IPS-18c (cell line): ENCODE data around the gene VIL1.

ENCODE experiments used
- H3K4me3 ChIP-seq: 2 replicates; pipeline ENCODE4 v1.7.0; 2013; ENCODE audit warnings: low read depth, mild to moderate bottlenecking, low read length, moderate library complexity; ENCODE audit not compliant: insufficient read depth
- H3K9me3 ChIP-seq: one replicate; pipeline ENCODE4 v1.6.1; 2013; ENCODE audit warnings: mild to moderate bottlenecking, low read length, moderate library complexity; ENCODE audit not compliant: control insufficient read depth, insufficient read depth

Gene VIL1

GRCh38 chr2:218456849-218457248 lies 37.9 kb downstream of the VIL1 start:
- Histone ChIP-seq H3K9me3 (no peaks in the 10 kb centered on the region), H3K4me3 (no peak overlapping the region)

- Histone ChIP-seq H3K9me3 (no peaks in the 10 kb centered on the region), H3K4me3 (no peak overlapping the region)
These were observed 39.7 kb downstream of the VIL1 start for GRCh38 chr2:218458598-218458997.

GRCh38 chr2:218465987-218466633 lies 47.2 kb downstream of the VIL1 start:
- Histone ChIP-seq H3K9me3 (no peaks in the 10 kb centered on the region), H3K4me3 (no peak overlapping the region)

GRCh38 chr2:218470448-218470847 lies 51.5 kb downstream of the VIL1 start:
- H3K9me3 ChIP-seq, result no peaks in the 10 kb centered on the region
- H3K4me3 ChIP-seq, result no peak overlapping the region

- Histone ChIP-seq H3K9me3 (no peaks in the 10 kb centered on the region), H3K4me3 (no peak overlapping the region)
These were observed 52.1 kb downstream of the VIL1 start for GRCh38 chr2:218471036-218471435.

GRCh38 chr2:218471982-218472381 lies 53.1 kb downstream of the VIL1 start:
- H3K4me3 ChIP-seq, result no peak overlapping the region

GRCh38 chr2:218472988-218473387 lies 54.1 kb downstream of the VIL1 start:
- no peaks in the 10 kb centered on the region for H3K9me3 ChIP-seq
- H3K4me3 ChIP-seq, result no peak overlapping the region

More at GRCh38 chr2:218471982-218472381, 53.1 kb downstream of the VIL1 start:
- H3K9me3 ChIP-seq, result no peaks in the 10 kb centered on the region

GRCh38 chr2:218474527-218474926 lies 55.6 kb downstream of the VIL1 start:
- no peak overlapping the region for H3K4me3 ChIP-seq
- no peaks in the 10 kb centered on the region for H3K9me3 ChIP-seq

GRCh38 chr2:218476676-218477075 lies 57.8 kb downstream of the VIL1 start:
- no peak overlapping the region for H3K4me3 ChIP-seq
- no peaks in the 10 kb centered on the region for H3K9me3 ChIP-seq

GRCh38 chr2:218477247-218477646 lies 58.3 kb downstream of the VIL1 start:
- H3K4me3 ChIP-seq, result no peak overlapping the region
- no peaks in the 10 kb centered on the region for H3K9me3 ChIP-seq

- no peaks in the 10 kb centered on the region for H3K9me3 ChIP-seq
- no peak overlapping the region for H3K4me3 ChIP-seq
These were observed 59.6 kb downstream of the VIL1 start for GRCh38 chr2:218478544-218478943.

- Histone ChIP-seq H3K4me3 (no peak overlapping the region), H3K9me3 (no peaks in the 10 kb centered on the region)
These were observed 60.7 kb downstream of the VIL1 start for GRCh38 chr2:218479595-218479994.

- Histone ChIP-seq H3K9me3 (no peaks in the 10 kb centered on the region), H3K4me3 (no peak overlapping the region)
These were observed 63.7 kb downstream of the VIL1 start for GRCh38 chr2:218482651-218483050.

GRCh38 chr2:218485986-218486667 lies 67.2 kb downstream of the VIL1 start:
- H3K9me3 ChIP-seq, result no peaks in the 10 kb centered on the region

GRCh38 chr2:218500501-218501060 lies 81.7 kb downstream of the VIL1 start:
- no peak overlapping the region for H3K4me3 ChIP-seq
- H3K9me3 ChIP-seq, result no peaks in the 10 kb centered on the region

More at GRCh38 chr2:218485986-218486667, 67.2 kb downstream of the VIL1 start:
- no peak overlapping the region for H3K4me3 ChIP-seq

- Histone ChIP-seq H3K9me3 (no peaks in the 10 kb centered on the region), H3K4me3 (no peak overlapping the region)
These were observed 82.7 kb downstream of the VIL1 start for GRCh38 chr2:218501665-218502064.
